Osteocyte (in vitro differentiated cells): ENCODE results near the gene FNIP2. TPM values are rescaled to one million over a fixed set of nuclear protein-coding genes. Genes with fewer than 3 reads are reported as not detected.

ENCODE experiments used
- DNase-seq: peaks from one replicate; pipeline ENCODE4 v3.0.0; 2021; ENCODE audit warnings: mixed read lengths; ENCODE audit not compliant: unreplicated experiment; ENCODE audit errors: extremely low spot score
- H3K27ac Mint-ChIP-seq: one replicate; pipeline ENCODE4 v1.8.0; 2021; ENCODE audit warnings: mild to moderate bottlenecking, mixed read lengths; ENCODE audit not compliant: unreplicated experiment
- H3K27me3 Mint-ChIP-seq: one replicate; pipeline ENCODE4 v1.8.0; 2021; ENCODE audit warnings: mixed read lengths; ENCODE audit not compliant: unreplicated experiment
- H3K36me3 Mint-ChIP-seq: one replicate; pipeline ENCODE4 v1.8.0; 2021; ENCODE audit warnings: mixed read lengths; ENCODE audit not compliant: unreplicated experiment
- H3K4me1 Mint-ChIP-seq: one replicate; pipeline ENCODE4 v1.8.0; 2021; ENCODE audit warnings: mixed read lengths; ENCODE audit not compliant: unreplicated experiment
- H3K4me3 Mint-ChIP-seq: one replicate; pipeline ENCODE4 v1.8.0; 2021; ENCODE audit warnings: mild to moderate bottlenecking, moderate library complexity, mixed read lengths; ENCODE audit not compliant: unreplicated experiment
- H3K9me3 Mint-ChIP-seq: one replicate; pipeline ENCODE4 v1.8.0; 2021; ENCODE audit warnings: mixed read lengths; ENCODE audit not compliant: unreplicated experiment
- CTCF ChIP-seq: fragments of 200-600 bp; sonication (generic); IDR thresholded peaks from 2 replicates; pipeline ENCODE4 v1.5.0; 2021; ENCODE audit warnings: antibody characterized with exemption, mild to moderate bottlenecking, moderate library complexity
- total RNA-seq: library from RNA; stranded (reverse); gene quantifications from 2 replicates; pipeline ENCODE4 v1.2.1, GENCODE V29; 2021

Gene FNIP2
- total RNA-seq, 1 donor from 2014 or later = 14.4 TPM

GRCh38 chr4:158938220-158939044 lies 169.6 kb downstream of the FNIP2 start:
- H3K9me3 Mint-ChIP-seq = no peaks in the 10 kb centered on the region
- H3K36me3 Mint-ChIP-seq = no peaks in the 10 kb centered on the region
- TF ChIP-seq CTCF = no peak
- no peak for DNase-seq
- H3K27ac Mint-ChIP-seq = no peak overlapping the region
- no peaks in the 10 kb centered on the region for H3K27me3 Mint-ChIP-seq
- no peaks in the 10 kb centered on the region for H3K4me1 Mint-ChIP-seq
- no peak overlapping the region for H3K4me3 Mint-ChIP-seq

GRCh38 chr4:158940271-158940670 lies 171.4 kb downstream of the FNIP2 start:
- no peak overlapping the region for H3K4me3 Mint-ChIP-seq
- no peaks in the 10 kb centered on the region for H3K36me3 Mint-ChIP-seq
- no peak overlapping the region for H3K27ac Mint-ChIP-seq
- no peak for TF ChIP-seq CTCF
- H3K4me1 Mint-ChIP-seq = no peaks in the 10 kb centered on the region
- H3K9me3 Mint-ChIP-seq = peaks cover 4% of the 10 kb centered on the region
- no peak for DNase-seq
- H3K27me3 Mint-ChIP-seq = no peaks in the 10 kb centered on the region

- Mint-ChIP-seq H3K9me3 (peaks cover 4% of the 10 kb centered on the region), H3K27ac (no peak overlapping the region)
Measured at GRCh38 chr4:158941321-158941720, 172.5 kb downstream of the FNIP2 start.

GRCh38 chr4:158941895-158942294 lies 173.1 kb downstream of the FNIP2 start:
- DNase-seq = no peak
- no peaks in the 10 kb centered on the region for H3K36me3 Mint-ChIP-seq
- no peak overlapping the region for H3K4me3 Mint-ChIP-seq
- no peak for TF ChIP-seq CTCF
- H3K27me3 Mint-ChIP-seq = no peaks in the 10 kb centered on the region
- H3K27ac Mint-ChIP-seq = no peak overlapping the region
- no peaks in the 10 kb centered on the region for H3K4me1 Mint-ChIP-seq
- H3K9me3 Mint-ChIP-seq = peaks cover 4% of the 10 kb centered on the region

More at GRCh38 chr4:158941321-158941720, 172.5 kb downstream of the FNIP2 start:
- no peaks in the 10 kb centered on the region for H3K36me3 Mint-ChIP-seq
- H3K4me1 Mint-ChIP-seq = no peaks in the 10 kb centered on the region
- no peak for DNase-seq
- H3K27me3 Mint-ChIP-seq = no peaks in the 10 kb centered on the region
- no peak for TF ChIP-seq CTCF
- H3K4me3 Mint-ChIP-seq = no peak overlapping the region

GRCh38 chr4:158945529-158946108 lies 176.8 kb downstream of the FNIP2 start:
- no peak overlapping the region for H3K27ac Mint-ChIP-seq
- DNase-seq = no peak

More at GRCh38 chr4:158945529-158946108, 176.8 kb downstream of the FNIP2 start:
- Mint-ChIP-seq H3K36me3 (no peaks in the 10 kb centered on the region), H3K4me1 (peaks cover 8% of the 10 kb centered on the region), H3K9me3 (peaks cover 4% of the 10 kb centered on the region), H3K4me3 (no peak overlapping the region), H3K27me3 (no peaks in the 10 kb centered on the region)
- no peak for TF ChIP-seq CTCF
